ENCODE data around the gene RUNX2.

DNA sequence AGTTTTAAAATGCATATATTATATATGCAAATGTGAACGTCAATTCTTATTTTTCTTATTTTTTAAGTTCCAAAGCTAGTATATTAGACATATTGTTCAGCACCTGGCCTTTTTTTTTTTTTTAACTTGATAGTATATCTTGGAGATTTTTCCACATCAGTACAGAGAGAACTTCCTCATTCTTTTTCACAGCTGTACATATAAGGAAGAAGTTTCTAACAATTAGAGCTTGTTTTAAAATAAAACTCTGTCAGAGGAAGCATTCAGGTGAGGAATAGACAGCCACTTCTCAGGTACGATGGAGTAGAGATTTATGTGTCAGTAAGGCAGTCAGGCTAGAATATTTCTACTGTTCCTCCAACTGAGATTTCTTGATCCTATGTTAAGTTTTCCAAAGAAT lies 282.7 kb downstream of the RUNX2 start:
- TF ChIP-seq CTCF (IDR thresholded peaks at IDR 0.05; ENCODE audit: low read depth, low read length), result no peak
- TF ChIP-seq POLR2A (IDR thresholded peaks at IDR 0.05; ENCODE audit: extremely low read depth, insufficient read length), result no peak
- no peak for TF ChIP-seq MAX (IDR thresholded peaks at IDR 0.05; ENCODE audit: low read depth, low read length)

Data from NB4 (cell line).